COLO668 (cell line): ENCODE measurements around the gene CAMK1.

Experiments
- DNase-seq: peaks from one replicate; lab custom pipeline; 2025; ENCODE audit not compliant: unreplicated experiment; lab: John Stamatoyannopoulos, UW

The CAMK1 gene

GRCh38 chr3:9713142-9713541, 56.6 kb downstream of the CAMK1 start:
- no peak for DNase-seq

GRCh38 chr3:9712415-9712814, 57.3 kb downstream of the CAMK1 start:
- no peak for DNase-seq

- no peak for DNase-seq
Measured at GRCh38 chr3:9710174-9710739, 59.5 kb downstream of the CAMK1 start.
